ENCODE measurements around the gene ZBTB18.

The ZBTB18 gene

GRCh38 chr1:244046907-244047611 is 4.0 kb upstream of the ZBTB18 start:
- no peaks in the 10 kb centered on the region for H3K9me3 Mint-ChIP-seq
- H3K27ac Mint-ChIP-seq (ENCODE audit: low read depth), result peak overlapping the region; percentile 99
- peaks cover 21% of the 10 kb centered on the region for H3K36me3 Mint-ChIP-seq (ENCODE audit: insufficient read depth)
- peaks cover 17% of the 10 kb centered on the region for H3K27me3 Mint-ChIP-seq
- DNase-seq (ENCODE audit: low spot score in 2 of 2) (no peak), ATAC-seq (replicated peaks; ENCODE audit: extremely low read depth, poor library complexity, severe bottlenecking) (no peak)
- H3K4me3 Mint-ChIP-seq, result peak overlapping the region; percentile 89
- H3K4me1 Mint-ChIP-seq, result peaks cover 22% of the 10 kb centered on the region

DNA sequence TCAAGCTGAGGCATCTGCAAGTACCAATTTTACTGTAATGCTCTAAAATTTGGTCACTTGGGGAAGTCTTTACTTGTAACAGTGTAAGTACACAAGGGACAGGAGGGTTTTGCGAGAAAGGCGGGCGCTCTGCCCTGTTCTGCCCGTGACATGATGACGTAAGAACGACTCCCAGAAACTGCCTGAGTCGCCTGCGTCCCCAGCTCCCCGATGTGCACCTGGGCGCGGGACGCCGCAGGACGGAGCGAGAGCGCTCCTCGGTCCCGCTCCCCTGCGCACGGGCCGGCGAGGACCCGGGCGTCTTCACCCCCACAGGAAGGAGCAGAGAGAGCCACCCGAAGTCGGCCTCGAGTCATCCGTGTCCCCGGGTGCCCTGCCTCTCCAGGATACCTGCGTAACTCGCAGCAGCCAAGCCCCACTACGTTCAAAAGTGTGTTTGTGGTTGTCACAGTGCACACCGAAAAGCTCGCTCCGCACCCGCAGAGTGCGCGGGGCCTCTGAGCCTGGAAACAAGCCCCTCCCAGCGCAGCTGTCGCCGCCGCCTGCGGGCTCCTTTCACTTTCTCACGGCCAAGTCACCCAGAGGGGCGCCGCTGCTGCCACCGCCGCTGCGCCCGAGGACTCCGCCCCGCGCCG is 3.3 kb upstream of the ZBTB18 start:
- Mint-ChIP-seq H3K27me3 (peaks cover 17% of the 10 kb centered on the region), H3K4me3 (peak overlapping the region; percentile 89), H3K4me1 (peaks cover 22% of the 10 kb centered on the region), H3K9me3 (no peaks in the 10 kb centered on the region), H3K36me3 (ENCODE audit: insufficient read depth) (peaks cover 21% of the 10 kb centered on the region), H3K27ac (ENCODE audit: low read depth) (peak overlapping the region; percentile 99)
- peak; percentile 86 to 95 for DNase-seq (ENCODE audit: low spot score in 2 of 2)
- ATAC-seq (replicated peaks; ENCODE audit: extremely low read depth, poor library complexity, severe bottlenecking), result peak; percentile 65

DNA sequence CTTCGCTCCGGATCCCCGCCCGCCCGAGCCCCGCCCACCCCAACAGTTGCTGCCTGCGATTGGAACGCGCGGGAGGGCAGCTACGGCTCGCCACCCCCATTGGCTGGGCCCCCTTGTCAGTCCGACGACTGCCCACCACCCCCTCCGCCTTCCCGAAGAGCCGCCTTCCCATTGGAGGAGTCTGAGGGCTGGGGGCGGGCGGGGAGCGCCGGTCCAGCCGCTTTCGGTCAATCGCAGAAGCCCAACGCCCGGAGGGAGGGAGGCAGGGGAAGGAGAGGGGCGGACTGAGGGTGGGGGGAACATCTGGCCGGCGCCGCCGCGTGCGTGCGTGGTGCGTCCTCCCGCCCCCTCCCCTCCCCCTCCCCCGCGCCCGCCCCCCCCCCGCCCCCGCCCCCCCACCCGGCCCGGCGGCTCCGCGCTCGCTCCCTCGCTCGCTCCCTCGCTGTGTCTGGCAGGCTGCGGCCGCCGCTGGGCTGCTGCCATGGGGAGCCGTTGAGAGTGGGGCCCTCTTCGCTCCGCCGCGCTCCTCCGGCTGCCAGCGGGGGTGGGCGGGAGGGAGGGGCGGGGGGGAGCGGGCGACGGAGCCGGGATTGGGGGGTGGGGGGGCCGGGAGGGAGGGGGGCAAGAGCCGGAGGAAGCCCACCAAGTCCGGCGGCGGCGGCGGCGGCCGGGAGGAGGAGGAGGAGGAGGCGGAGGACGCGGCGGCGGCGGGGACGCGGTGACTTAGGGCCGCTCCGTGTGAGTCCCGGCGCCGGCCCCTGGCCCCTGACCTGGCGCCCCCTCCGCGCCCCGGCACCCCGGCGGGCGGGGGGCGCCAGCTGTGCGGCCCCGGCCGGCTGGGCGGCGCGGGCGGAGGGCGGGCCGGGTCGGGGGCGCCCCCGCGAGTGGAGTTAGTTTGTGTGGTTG is 2.6 kb upstream of the ZBTB18 start:
- Mint-ChIP-seq H3K27me3 (peaks cover 17% of the 10 kb centered on the region), H3K36me3 (ENCODE audit: insufficient read depth) (peaks cover 21% of the 10 kb centered on the region), H3K27ac (ENCODE audit: low read depth) (peak overlapping the region; percentile 99), H3K4me3 (peak overlapping the region; percentile 89), H3K9me3 (no peaks in the 10 kb centered on the region), H3K4me1 (peaks cover 22% of the 10 kb centered on the region)
- peak; percentile 80 to 94 for DNase-seq (ENCODE audit: low spot score in 2 of 2)
- ATAC-seq (replicated peaks; ENCODE audit: extremely low read depth, poor library complexity, severe bottlenecking), result peak; percentile 74

GRCh38 chr1:244049162-244050013 is 1.7 kb upstream of the ZBTB18 start:
- ATAC-seq (replicated peaks; ENCODE audit: extremely low read depth, poor library complexity, severe bottlenecking), result no peak
- H3K4me3 Mint-ChIP-seq, result peak overlapping the region; percentile 88
- DNase-seq (ENCODE audit: low spot score in 2 of 2), result peak; percentile 30 to 36
- peaks cover 19% of the 10 kb centered on the region for H3K36me3 Mint-ChIP-seq (ENCODE audit: insufficient read depth)
- H3K27ac Mint-ChIP-seq (ENCODE audit: low read depth), result peak overlapping the region; percentile 92
- H3K9me3 Mint-ChIP-seq, result no peaks in the 10 kb centered on the region
- peaks cover 22% of the 10 kb centered on the region for H3K4me1 Mint-ChIP-seq
- H3K27me3 Mint-ChIP-seq, result peaks cover 9% of the 10 kb centered on the region

DNA sequence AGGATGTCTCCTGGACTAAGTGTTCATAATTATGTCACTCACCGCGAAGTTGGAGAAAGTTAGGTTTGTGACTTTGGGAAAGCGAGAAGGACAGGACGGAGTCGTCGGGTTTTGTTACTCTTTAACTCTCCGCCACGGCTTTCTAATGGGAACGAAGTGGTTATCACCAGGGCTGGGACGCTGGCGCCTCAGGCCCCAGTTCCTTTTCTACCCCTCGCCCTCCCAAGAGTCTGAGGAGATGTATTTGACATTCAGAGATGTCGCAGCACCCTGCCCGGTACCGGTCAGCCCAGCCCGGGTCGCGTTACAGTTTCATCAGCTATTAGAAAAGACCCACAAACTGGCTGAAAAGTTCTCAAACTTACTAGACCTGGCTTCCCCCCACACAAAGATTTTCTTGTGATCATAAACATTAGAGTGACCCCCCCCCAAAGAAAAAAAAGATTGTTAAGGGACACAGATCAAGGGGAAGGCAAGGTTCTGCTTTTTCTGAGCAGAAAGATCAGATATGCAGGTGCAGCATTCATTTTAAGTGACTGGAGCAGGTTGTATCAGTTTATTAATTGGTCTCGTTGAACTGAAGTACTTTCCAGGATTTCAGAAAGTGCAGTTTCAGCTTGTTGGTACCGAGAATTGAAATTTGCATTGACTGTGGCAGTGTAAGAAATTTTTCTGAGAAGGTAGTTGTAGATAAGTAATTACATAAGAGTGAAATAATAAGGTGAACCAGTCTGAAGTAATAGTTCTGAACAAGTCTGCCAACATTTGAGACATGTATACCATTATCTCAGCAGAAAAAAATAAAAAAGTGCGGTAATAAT is 859 bp upstream of the ZBTB18 start:
- Mint-ChIP-seq H3K36me3 (ENCODE audit: insufficient read depth) (peaks cover 17% of the 10 kb centered on the region), H3K4me1 (peaks cover 22% of the 10 kb centered on the region), H3K4me3 (peak overlapping the region; percentile 88), H3K27ac (ENCODE audit: low read depth) (peak overlapping the region; percentile 92), H3K27me3 (peaks cover under 1% of the 10 kb centered on the region), H3K9me3 (no peaks in the 10 kb centered on the region)
- no peak for ATAC-seq (replicated peaks; ENCODE audit: extremely low read depth, poor library complexity, severe bottlenecking)
- no peak for DNase-seq (ENCODE audit: low spot score in 2 of 2)

GRCh38 chr1:244052016-244052727 is 1.1 kb downstream of the ZBTB18 start:
- no peak for DNase-seq (ENCODE audit: low spot score in 2 of 2)
- no peak for ATAC-seq (replicated peaks; ENCODE audit: extremely low read depth, poor library complexity, severe bottlenecking)
- H3K9me3 Mint-ChIP-seq, result no peaks in the 10 kb centered on the region
- peaks cover 23% of the 10 kb centered on the region for H3K36me3 Mint-ChIP-seq (ENCODE audit: insufficient read depth)
- no peak overlapping the region for H3K27ac Mint-ChIP-seq (ENCODE audit: low read depth)
- H3K4me1 Mint-ChIP-seq, result peaks cover 22% of the 10 kb centered on the region
- no peaks in the 10 kb centered on the region for H3K27me3 Mint-ChIP-seq
- H3K4me3 Mint-ChIP-seq, result no peak overlapping the region

- H3K4me3 Mint-ChIP-seq, result no peak overlapping the region
- H3K4me1 Mint-ChIP-seq, result peaks cover 22% of the 10 kb centered on the region
- H3K27ac Mint-ChIP-seq (ENCODE audit: low read depth), result no peak overlapping the region
- ATAC-seq (replicated peaks; ENCODE audit: extremely low read depth, poor library complexity, severe bottlenecking) (no peak), DNase-seq (ENCODE audit: low spot score in 2 of 2) (no peak)
- H3K27me3 Mint-ChIP-seq, result no peaks in the 10 kb centered on the region
- peaks cover 19% of the 10 kb centered on the region for H3K36me3 Mint-ChIP-seq (ENCODE audit: insufficient read depth)
- H3K9me3 Mint-ChIP-seq, result no peaks in the 10 kb centered on the region
Observed at GRCh38 chr1:244052728-244053312, 1.7 kb downstream of the ZBTB18 start.

- Mint-ChIP-seq H3K36me3 (ENCODE audit: insufficient read depth) (peaks cover 19% of the 10 kb centered on the region), H3K27me3 (no peaks in the 10 kb centered on the region), H3K27ac (ENCODE audit: low read depth) (no peak overlapping the region), H3K4me3 (no peak overlapping the region), H3K4me1 (peaks cover 22% of the 10 kb centered on the region), H3K9me3 (no peaks in the 10 kb centered on the region)
- no peak for DNase-seq (ENCODE audit: low spot score in 2 of 2)
- ATAC-seq (replicated peaks; ENCODE audit: extremely low read depth, poor library complexity, severe bottlenecking), result no peak
Observed at GRCh38 chr1:244053831-244054230, 2.7 kb downstream of the ZBTB18 start.

DNA sequence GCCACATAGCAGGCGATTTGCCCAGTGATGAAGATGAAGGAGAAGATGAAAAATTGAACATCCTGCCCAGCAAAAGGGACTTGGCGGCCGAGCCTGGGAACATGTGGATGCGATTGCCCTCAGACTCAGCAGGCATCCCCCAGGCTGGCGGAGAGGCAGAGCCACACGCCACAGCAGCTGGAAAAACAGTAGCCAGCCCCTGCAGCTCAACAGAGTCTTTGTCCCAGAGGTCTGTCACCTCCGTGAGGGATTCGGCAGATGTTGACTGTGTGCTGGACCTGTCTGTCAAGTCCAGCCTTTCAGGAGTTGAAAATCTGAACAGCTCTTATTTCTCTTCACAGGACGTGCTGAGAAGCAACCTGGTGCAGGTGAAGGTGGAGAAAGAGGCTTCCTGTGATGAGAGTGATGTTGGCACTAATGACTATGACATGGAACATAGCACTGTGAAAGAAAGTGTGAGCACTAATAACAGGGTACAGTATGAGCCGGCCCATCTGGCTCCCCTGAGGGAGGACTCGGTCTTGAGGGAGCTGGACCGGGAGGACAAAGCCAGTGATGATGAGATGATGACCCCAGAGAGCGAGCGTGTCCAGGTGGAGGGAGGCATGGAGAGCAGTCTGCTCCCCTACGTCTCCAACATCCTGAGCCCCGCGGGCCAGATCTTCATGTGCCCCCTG is 3.3 kb downstream of the ZBTB18 start:
- H3K27ac Mint-ChIP-seq (ENCODE audit: low read depth), result no peak overlapping the region
- H3K4me3 Mint-ChIP-seq, result no peak overlapping the region
- DNase-seq (ENCODE audit: low spot score in 2 of 2) (no peak), ATAC-seq (replicated peaks; ENCODE audit: extremely low read depth, poor library complexity, severe bottlenecking) (no peak)
- H3K27me3 Mint-ChIP-seq, result no peaks in the 10 kb centered on the region
- peaks cover 21% of the 10 kb centered on the region for H3K4me1 Mint-ChIP-seq
- no peaks in the 10 kb centered on the region for H3K9me3 Mint-ChIP-seq
- H3K36me3 Mint-ChIP-seq (ENCODE audit: insufficient read depth), result peaks cover 18% of the 10 kb centered on the region

- ATAC-seq (replicated peaks; ENCODE audit: extremely low read depth, poor library complexity, severe bottlenecking) (peak; percentile 55), DNase-seq (ENCODE audit: low spot score in 2 of 2) (peak in 1 of 2 donors; percentile 25)
- no peak overlapping the region for H3K4me3 Mint-ChIP-seq
- H3K27ac Mint-ChIP-seq (ENCODE audit: low read depth), result no peak overlapping the region
- peaks cover 13% of the 10 kb centered on the region for H3K36me3 Mint-ChIP-seq (ENCODE audit: insufficient read depth)
- H3K9me3 Mint-ChIP-seq, result no peaks in the 10 kb centered on the region
- no peaks in the 10 kb centered on the region for H3K27me3 Mint-ChIP-seq
- peaks cover 16% of the 10 kb centered on the region for H3K4me1 Mint-ChIP-seq
Observed at GRCh38 chr1:244054924-244055263, 3.8 kb downstream of the ZBTB18 start.
